ENCODE results near the gene ROBO4. TPM values are rescaled to one million over a fixed set of nuclear protein-coding genes. Genes with fewer than 3 reads are reported as not detected.
A peak's percentile ranks its signal among the peaks of the same experiment; 100 is the strongest.

ROBO4 gene
- total RNA-seq, 1 donor from 2014 or later: 70.9 TPM

- DNase-seq (ENCODE audit: low spot score): no peak
These were observed 22.2 kb upstream of the ROBO4 start for GRCh38 chr11:124919898-124920297.

DNA sequence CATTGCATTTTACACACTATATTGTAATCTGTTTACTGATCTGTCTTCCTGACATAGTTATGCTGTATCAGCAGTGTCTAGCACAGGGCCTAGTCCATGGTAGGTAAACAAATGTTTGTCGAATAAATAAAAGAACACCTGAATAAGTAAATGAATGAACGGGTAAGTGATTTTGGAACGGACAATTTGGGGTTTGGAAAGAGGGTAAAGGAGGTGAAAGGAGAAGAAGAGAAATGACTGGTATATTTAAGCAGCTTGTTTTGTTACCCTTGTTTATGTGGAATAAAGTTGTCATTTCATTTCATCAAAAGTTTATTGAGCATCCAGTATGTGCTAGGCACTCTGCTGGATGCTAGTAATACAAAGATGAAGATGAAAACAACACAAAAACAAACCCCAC is 21.3 kb upstream of the ROBO4 start, which contains the start of gene HEPN1:
Gene HEPN1 (plus strand): TSS at position 301 of the 400 bp plus-strand sequence.
- no peak for DNase-seq (ENCODE audit: low spot score)

DNA sequence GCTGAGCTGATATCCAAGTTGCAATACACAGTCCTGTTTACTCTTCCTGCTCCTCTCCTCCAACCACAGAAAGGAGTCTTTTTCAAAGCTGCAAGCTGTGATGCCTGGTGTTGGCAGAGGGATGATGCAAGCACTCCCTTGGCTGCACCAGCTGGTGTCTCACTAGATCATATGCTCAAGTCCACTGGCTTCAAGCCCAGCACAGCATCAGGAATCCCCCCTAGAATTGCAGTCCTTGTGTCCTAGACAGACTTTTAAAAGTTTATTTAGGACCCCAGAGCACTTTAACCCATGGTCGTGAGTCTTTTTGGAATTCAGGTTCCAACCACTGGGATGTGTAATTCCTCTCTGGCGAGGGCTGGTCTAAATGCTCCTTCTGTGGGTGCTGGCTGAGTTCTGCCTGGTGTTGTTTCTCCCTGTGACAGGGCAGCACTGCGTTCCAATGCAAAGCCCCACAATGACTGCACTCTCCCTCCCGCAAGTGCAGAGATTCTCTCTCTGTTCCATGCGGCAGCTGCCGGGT is 19.5 kb upstream of the ROBO4 start:
- DNase-seq (ENCODE audit: low spot score): no peak

DNA sequence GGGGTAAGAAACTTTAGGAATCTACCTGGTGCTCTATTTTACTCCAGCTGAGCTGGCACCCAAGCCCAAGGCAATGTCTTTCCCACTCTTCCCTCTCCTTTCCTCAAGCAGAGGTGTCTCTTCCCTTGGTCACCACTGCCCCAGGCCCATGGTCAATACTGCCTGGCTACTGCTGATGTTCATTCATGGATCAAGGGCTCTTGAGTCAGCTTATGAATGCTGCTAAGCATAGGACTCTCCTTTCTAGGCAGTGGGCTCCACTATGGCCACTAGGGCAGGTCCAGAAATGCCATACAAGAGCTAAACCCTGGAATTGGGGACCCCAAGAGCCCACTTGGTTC is 18.7 kb upstream of the ROBO4 start:
- DNase-seq (ENCODE audit: low spot score): no peak

GRCh38 chr11:124915541-124916369 is 18.1 kb upstream of the ROBO4 start:
- DNase-seq (ENCODE audit: low spot score): no peak

DNA sequence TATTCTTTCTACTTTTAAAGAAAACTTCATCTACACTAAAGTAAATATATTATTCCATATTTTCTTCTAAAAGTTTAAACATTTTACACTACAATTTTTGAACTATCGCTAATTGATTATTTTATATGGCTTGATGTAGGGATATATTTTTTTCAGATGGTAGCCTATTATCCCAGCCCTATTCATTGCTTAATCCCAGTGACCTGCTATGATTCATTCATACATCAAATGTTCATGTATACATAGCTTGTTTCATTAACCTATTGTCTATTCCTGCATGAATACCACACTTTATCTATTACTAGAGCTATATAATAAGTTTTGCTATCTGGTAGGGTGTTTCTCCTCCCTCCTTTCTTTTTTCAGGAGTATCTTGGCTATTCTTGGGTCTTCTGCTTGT is 5.0 kb upstream of the ROBO4 start:
- no peak for DNase-seq (ENCODE audit: low spot score)

GRCh38 chr11:124900464-124900863 is 2.8 kb upstream of the ROBO4 start:
- DNase-seq (ENCODE audit: low spot score): peak; percentile 81

DNA sequence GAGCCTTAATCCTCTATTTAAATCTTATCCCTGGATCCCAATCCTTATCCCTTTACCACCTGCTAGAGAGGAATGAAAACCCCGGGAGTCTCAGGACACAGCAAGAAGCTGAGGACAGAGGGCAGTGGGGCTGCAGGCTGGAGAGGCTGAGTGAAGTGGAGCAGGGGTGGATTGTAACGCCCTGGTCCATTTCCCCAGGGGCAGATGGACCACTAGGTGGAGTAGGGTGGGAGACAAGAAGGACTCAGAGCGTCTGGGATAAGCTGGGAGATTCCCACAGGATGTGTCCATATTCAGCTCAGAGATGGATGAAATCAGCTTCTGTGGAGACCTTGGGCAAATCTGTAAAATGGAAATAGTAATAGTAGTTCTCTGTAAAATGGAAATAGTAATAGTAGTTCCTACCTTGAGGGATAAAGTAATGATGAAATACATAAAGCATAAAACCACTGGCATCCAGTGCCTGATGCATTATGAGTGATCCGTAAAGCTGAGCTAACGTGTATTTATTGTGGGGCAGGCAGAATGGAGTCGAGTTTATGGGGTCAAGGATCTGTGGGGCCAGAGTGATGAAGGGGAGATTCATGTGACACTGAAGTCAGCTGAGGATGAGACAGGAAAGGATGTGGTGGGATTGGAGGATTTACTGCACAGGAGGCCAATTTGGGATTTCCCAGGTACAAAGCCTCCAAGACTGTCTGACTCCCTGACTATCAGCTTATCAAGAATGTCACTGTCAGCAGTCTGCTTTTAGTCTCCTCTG is 1.9 kb upstream of the ROBO4 start:
- DNase-seq (ENCODE audit: low spot score): peak; percentile 57

- peak; percentile 85 for DNase-seq (ENCODE audit: low spot score)
These were observed 1.0 kb upstream of the ROBO4 start for GRCh38 chr11:124898711-124899110.

DNA sequence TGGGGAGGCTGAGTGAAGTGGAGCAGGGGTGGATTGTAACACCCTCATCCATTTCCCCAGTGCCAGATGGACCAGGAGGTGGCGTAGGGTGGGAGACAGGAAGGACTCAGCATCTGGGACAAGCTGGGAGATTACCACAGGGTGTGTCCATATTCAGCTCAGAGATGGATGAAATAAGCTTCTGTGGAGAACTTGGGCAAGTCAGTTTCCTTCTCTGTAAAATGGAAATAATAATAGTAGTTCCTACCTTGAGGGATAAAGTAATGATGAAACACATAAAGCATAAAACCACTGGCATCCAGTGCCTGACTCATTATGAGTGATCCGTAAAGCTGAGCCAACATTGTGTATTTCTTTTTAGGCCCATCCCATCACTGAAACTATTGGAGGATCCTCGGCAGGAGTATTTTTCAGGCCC is 607 bp upstream of the ROBO4 start:
- DNase-seq (ENCODE audit: low spot score): no peak

- DNase-seq (ENCODE audit: low spot score): peak; percentile 86
These were observed 759 bp downstream of the ROBO4 start for GRCh38 chr11:124896821-124897391.

DNA sequence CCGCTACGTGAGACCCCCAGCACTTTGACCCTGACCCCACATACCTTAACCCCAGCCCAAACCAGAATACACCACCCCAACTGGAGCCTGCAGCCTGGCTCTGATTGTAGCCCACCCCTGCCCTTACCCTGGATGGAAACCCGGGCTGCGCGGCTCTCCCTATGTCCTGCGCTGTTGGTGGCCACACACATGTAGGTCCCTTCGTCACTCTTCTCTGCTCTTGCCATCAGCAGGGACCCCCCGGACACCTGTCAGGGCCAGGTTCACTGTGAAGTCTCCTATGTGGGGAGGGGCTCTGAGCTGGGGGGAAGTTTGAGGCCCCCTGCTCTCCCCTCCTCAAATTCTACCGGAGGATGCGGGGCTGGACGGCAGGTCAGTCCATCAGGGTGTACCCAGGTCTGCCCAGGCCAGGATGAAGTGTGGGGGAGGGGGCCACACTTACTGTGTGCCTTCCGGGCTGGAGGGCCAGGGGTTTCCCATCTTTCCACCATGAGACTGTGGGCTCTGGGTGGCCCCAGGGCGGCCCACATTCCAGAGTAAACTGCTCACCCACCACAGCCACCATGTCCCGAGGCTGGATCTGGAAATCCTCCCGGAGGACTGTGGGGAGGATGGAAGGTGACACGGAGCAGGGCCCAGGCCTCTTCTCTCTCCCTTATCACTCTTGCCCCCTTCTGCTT is 1.5 kb downstream of the ROBO4 start:
- DNase-seq (ENCODE audit: low spot score): peak; percentile 65

DNA sequence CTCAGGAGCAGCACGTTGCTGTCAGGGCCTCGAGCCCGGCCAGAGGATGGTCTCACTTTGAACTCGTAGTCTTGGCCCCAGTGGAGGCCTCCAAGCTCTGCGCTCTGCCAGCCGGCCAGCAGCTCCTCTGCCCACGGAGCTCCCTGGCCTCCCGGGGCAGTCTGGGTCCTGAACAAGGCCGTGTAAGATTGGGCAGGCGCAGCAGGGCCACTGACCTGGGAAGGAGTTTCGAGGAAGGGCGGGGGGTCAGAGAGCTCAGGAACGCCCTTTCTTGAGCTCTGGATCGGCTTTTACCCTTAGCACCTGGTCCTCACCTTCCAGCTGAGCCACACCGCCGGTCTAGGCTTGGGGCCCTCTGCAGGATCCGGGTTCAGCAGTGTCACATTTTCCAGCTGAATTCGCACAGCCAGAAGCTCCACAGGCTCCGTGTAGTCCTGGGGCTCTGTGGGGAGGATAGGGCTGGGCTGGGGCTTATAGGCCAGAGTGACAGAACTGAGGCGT is 2.1 kb downstream of the ROBO4 start:
- peak; percentile 80 for DNase-seq (ENCODE audit: low spot score)

- no peak for DNase-seq (ENCODE audit: low spot score)
These were observed 2.8 kb downstream of the ROBO4 start for GRCh38 chr11:124894606-124895430.

GRCh38 chr11:124893781-124894401 is 3.8 kb downstream of the ROBO4 start:
- DNase-seq (ENCODE audit: low spot score): peak; percentile 62

GRCh38 chr11:124892750-124893454 is 4.8 kb downstream of the ROBO4 start:
- no peak for DNase-seq (ENCODE audit: low spot score)

- no peak for DNase-seq (ENCODE audit: low spot score)
These were observed 5.5 kb downstream of the ROBO4 start for GRCh38 chr11:124892146-124892545.

DNA sequence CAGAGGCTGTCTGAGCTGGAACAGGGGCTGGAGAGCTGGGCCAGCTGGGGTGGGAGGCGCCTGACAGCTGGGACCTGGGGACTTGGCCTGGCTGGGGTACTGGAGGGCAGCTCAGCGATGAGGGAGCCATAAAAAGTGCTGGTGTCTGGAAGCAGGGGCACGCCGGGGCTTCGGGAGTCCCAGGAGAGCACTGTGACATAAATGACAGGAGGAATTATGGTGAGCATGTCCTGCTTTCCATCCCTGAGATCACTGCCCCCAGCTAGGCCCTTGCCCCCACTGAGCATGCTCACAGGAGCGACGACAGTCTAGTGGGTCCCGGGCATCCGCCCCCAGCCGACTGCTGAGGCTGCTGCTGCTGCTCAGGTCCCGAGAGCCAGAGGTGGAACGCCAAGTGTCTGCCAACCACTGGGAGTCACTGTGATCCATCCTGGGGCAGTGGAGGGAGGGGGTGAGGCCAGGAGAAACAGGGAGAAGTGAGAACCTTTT is 6.2 kb downstream of the ROBO4 start:
- peak; percentile 88 for DNase-seq (ENCODE audit: low spot score)

All from mesenteric fat pad (tissue), 1 donor.